C4-2B (cell line): ENCODE measurements around the gene PRRT3.

ENCODE experiments used
- H3K27ac ChIP-seq: fragments of 450-650 bp; 2 replicates; pipeline ENCODE4 v1.5.1; 2017
- CTCF ChIP-seq: fragments of 450-650 bp; conservative IDR thresholded peaks from 2 replicates; pipeline ENCODE4 v1.5.1; 2017; ENCODE audit warnings: mild to moderate bottlenecking
- ZFX ChIP-seq: fragments of 450-650 bp; IDR thresholded peaks from 2 replicates; pipeline ENCODE4 v1.6.1; 2017

Gene PRRT3

GRCh38 chr3:9916734-9917680, 35.2 kb downstream of the PRRT3 start, which contains the start of gene IL17RC:
TSS of gene IL17RC (plus strand) at chr3:9917098. CDS start at chr3:9917316, 218 bp downstream.
- TF ChIP-seq CTCF (no peak), ZFX (no peak)
- H3K27ac ChIP-seq = peak within 1 kb of the TSS; percentile 77

DNA sequence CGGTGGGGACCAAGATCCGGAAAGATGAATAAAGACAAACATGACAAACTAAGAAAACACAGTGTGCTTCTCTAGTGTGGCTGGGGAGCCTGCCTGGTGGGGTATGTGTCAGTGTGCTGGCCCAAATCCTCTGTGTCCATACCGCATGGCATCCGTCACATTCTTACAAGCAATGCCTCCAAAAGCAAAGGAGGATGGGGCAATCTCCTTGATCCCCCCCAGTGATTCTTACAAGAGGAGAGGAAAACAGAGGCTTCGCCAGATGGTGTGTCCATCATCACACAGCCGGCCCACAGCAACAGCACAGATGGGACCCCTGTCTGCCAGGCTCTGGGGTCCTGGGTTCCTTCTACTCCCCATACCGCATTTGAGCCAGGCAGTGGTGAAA, 35.9 kb downstream of the PRRT3 start:
- H3K27ac ChIP-seq = peak overlapping the region; percentile 77
- no peak for TF ChIP-seq CTCF
- TF ChIP-seq ZFX = no peak

DNA sequence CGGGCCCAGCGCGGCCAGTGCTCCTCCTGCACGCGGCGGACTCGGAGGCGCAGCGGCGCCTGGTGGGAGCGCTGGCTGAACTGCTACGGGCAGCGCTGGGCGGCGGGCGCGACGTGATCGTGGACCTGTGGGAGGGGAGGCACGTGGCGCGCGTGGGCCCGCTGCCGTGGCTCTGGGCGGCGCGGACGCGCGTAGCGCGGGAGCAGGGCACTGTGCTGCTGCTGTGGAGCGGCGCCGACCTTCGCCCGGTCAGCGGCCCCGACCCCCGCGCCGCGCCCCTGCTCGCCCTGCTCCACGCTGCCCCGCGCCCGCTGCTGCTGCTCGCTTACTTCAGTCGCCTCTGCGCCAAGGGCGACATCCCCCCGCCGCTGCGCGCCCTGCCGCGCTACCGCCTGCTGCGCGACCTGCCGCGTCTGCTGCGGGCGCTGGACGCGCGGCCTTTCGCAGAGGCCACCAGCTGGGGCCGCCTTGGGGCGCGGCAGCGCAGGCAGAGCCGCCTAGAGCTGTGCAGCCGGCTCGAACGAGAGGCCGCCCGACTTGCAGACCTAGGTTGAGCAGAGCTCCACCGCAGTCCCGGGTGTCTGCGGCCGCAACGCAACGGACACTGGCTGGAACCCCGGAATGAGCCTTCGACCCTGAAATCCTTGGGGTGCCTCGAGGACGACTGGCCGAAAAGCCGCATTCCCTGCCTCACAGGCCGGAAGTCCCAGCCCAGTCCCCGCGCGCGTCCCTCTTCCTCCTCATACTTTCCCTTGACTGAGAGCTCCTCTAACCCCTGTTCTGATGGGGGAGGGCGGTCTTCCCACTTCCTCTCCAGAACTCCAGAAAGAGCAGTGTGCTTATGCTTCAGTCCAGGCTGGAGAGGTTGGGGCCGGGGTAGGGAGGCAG, 36.7 kb downstream of the PRRT3 start:
- H3K27ac ChIP-seq = no peak overlapping the region; the same call in 1 of the 2 replicates
- no peak for TF ChIP-seq CTCF

- H3K27ac ChIP-seq = peak overlapping the region; percentile 44
- TF ChIP-seq ZFX (no peak), CTCF (no peak)
Measured at GRCh38 chr3:9914559-9915253, 37.5 kb downstream of the PRRT3 start.

GRCh38 chr3:9914011-9914410, 38.2 kb downstream of the PRRT3 start:
- peak overlapping the region; percentile 44 for H3K27ac ChIP-seq
- TF ChIP-seq ZFX = no peak
- no peak for TF ChIP-seq CTCF

- TF ChIP-seq CTCF (no peak), ZFX (no peak)
- H3K27ac ChIP-seq = peak overlapping the region; percentile 44
Measured at GRCh38 chr3:9913601-9914000, 38.6 kb downstream of the PRRT3 start.
